ENCODE results near the gene ECI2.

The ECI2 gene

DNA sequence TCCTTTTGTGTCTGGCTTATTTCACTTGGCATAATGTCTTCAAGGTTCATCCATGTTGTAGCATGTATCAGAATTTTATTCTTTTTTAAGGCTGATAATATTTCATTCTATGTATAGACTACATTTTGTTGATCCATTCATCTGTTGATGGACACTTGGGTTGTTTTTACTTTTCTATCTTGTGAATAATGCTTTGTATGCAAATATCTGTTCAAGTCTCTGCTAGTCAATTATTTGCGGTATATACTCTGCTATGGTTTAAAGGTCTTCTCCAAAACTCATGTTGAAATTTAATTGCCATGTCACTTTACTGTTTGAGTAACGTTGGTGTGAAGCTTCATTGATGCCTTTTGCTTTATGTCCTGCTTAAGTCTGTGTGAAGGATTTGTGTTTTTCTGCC lies 27.5 kb downstream of the ECI2 start:
- DNase-seq (ENCODE audit: low read depth), result no peak
- TF ChIP-seq, protein P1, sequence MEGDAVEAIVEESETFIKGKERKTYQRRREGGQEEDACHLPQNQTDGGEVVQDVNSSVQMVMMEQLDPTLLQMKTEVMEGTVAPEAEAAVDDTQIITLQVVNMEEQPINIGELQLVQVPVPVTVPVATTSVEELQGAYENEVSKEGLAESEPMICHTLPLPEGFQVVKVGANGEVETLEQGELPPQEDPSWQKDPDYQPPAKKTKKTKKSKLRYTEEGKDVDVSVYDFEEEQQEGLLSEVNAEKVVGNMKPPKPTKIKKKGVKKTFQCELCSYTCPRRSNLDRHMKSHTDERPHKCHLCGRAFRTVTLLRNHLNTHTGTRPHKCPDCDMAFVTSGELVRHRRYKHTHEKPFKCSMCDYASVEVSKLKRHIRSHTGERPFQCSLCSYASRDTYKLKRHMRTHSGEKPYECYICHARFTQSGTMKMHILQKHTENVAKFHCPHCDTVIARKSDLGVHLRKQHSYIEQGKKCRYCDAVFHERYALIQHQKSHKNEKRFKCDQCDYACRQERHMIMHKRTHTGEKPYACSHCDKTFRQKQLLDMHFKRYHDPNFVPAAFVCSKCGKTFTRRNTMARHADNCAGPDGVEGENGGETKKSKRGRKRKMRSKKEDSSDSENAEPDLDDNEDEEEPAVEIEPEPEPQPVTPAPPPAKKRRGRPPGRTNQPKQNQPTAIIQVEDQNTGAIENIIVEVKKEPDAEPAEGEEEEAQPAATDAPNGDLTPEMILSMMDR (IDR thresholded peaks at IDR 0.05; ENCODE audit: insufficient read depth, low read depth, low read length, missing control alignments), result no peak
- H3K4me3 ChIP-seq (ENCODE audit: low read depth, low read length), result no peak overlapping the region

DNA sequence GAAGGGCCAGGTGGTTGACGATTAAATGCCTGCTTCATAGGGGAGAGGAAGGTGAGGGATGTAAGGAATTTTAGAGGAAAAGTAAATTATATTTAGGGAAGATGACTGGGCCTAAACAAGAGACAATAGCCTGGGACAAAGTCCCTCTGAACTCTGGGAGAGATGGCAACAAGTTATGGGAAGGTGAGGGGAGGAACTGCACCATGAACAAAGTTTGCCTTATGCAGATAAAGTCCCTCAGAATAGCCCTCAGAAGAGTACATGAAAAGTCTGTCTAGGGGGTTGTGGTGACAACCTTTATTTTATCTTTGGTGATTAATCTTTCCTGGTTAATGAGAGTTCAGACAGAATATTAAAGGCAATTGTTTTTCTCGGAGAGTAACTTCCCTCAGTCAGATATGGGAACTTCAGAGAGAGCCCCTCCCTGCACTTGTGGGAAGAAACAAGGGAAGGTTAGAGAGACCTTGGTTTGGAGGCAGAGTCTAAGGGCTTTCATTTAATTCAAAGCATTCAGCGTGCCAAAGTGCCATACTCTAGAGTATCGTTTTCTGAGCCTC lies 29.3 kb downstream of the ECI2 start:
- DNase-seq (ENCODE audit: low read depth), result no peak
- TF ChIP-seq, protein P1 (IDR thresholded peaks at IDR 0.05; ENCODE audit: insufficient read depth, low read depth, low read length, missing control alignments), result no peak
- no peak overlapping the region for H3K4me3 ChIP-seq (ENCODE audit: low read depth, low read length)

DNA sequence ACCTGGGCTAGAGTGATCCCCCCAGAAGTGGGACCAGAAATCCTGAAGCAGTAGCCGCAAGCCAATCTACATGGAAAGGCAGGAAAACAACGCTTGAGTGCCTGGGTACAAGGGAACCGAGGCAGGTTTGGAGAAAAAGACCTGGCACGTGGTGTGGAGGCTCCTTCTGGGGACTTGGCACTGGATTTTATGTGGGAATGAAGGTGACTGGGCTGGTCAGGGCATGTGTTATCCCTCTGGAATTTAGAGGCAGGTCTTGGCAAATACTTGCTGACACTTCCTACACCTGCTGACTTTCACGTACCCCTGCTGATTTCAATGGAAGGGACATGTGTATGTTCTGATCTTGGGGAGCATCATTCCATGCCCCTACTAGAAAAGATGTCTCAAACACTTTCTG lies 31.4 kb downstream of the ECI2 start:
- TF ChIP-seq, protein P1 (IDR thresholded peaks at IDR 0.05; ENCODE audit: insufficient read depth, low read depth, low read length, missing control alignments), result no peak
- DNase-seq (ENCODE audit: low read depth), result no peak

DNA sequence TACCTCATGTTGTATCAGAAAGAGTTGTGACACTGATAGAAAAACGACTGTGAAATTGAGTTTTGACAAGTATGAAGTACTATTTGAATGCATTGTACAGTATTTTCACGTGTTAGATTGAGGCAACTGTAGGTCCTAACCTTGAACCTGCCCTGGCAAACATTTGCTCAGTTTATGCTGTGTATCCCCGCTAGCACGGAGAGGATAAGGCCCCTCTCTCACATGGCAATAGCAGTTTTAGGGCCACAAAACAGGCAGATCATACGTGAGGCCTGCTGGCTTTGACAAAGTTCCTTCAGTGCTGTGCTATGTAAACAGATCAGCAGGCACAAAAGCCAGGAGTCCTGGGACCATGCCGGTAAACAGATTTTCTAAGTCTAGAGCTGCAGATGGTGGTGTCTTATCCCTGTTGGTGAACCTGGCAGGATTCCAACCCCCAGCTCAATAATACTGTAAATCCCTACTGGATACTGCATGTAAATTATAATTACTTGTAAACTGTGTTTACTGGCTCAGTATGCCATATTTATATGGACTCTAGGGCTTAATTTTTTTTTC lies 32.6 kb downstream of the ECI2 start:
- no peak overlapping the region for H3K4me3 ChIP-seq (ENCODE audit: low read depth, low read length)
- no peak for DNase-seq (ENCODE audit: low read depth)
- TF ChIP-seq, protein P1 (IDR thresholded peaks at IDR 0.05; ENCODE audit: insufficient read depth, low read depth, low read length, missing control alignments), result no peak

More for the DNA sequence above, 31.4 kb downstream of the ECI2 start:
- H3K4me3 ChIP-seq (ENCODE audit: low read depth, low read length), result no peak overlapping the region

DNA sequence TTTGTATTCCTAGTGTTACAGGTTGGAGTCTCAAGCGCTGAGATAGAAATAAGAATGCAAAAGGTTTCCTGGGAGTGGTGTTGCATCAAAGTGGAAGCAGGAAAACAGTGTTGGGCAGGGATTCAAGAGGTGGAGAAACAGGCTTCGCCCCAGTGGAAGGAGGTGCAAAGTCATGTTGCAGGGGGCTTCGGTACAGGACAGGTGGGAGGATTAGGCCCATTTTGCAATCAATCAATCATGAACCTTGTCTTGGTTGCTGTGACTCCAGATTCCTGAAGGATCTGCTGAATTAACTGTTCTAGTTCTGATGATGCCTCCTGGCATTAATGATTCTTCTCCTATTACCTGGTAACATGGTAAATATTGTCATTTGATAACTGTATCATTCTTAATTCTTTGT lies 34.1 kb downstream of the ECI2 start:
- H3K4me3 ChIP-seq (ENCODE audit: low read depth, low read length), result no peak overlapping the region
- DNase-seq (ENCODE audit: low read depth), result no peak
- TF ChIP-seq, protein P1 (IDR thresholded peaks at IDR 0.05; ENCODE audit: insufficient read depth, low read depth, low read length, missing control alignments), result no peak

DNA sequence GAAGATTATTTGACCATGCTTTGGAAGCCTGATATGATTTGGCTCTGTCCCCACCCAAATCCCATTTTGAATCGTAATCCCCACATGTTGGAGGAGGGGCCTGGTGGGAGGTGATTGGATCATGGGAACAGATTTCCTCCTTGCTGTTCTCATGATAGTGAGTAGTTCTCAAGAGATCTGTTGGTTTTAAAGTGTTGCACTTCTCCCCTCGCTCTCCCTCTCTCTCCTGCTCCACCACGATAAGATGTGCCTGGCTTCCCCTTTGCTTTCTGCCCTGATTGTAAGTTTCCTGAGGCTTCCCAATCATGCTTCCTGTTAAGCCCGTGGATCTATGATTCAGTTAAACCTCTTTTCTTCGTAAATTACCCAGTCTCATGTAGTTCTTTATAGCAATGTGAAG lies 34.7 kb downstream of the ECI2 start:
- TF ChIP-seq, protein P1 (IDR thresholded peaks at IDR 0.05; ENCODE audit: insufficient read depth, low read depth, low read length, missing control alignments), result no peak
- H3K4me3 ChIP-seq (ENCODE audit: low read depth, low read length), result no peak overlapping the region
- DNase-seq (ENCODE audit: low read depth), result no peak

DNA sequence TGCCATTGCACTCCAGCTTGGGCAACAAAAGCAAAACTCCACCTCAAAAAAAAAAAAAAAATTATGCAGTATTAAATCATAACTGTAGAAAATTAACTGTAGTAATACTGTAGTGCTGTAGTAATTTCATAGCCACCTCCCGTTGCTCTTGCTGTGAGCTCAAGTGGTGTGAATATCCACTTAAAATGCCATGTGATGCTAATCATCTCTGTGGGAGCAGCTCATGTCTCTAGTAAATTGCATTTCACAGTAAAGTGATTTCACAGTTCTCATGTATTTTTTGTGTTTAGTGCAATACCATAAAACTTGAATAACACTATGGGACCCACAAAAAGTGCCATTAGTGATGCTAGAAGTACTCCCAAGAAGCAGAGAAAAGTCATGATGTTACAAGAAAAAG lies 42.1 kb downstream of the ECI2 start:
- TF ChIP-seq, protein P1 (IDR thresholded peaks at IDR 0.05; ENCODE audit: insufficient read depth, low read depth, low read length, missing control alignments), result no peak

More for the DNA sequence above, 42.1 kb downstream of the ECI2 start:
- H3K4me3 ChIP-seq (ENCODE audit: low read depth, low read length), result no peak overlapping the region
- no peak for DNase-seq (ENCODE audit: low read depth)
